Thymus (tissue), 11 donors: ENCODE data around the gene ST6GAL1. TPM values are rescaled to one million over a fixed set of nuclear protein-coding genes. Genes with fewer than 3 reads are reported as not detected.
A peak's percentile ranks its signal among the peaks of the same experiment; 100 is the strongest.

ENCODE experiments used
- DNase-seq, 9 donors: peaks; one replicate each; pipeline ENCODE4 v3.0.0-alpha.2; 2013; ENCODE audit warnings: low spot score in 9 of 9, low read depth in 6 of 9, missing footprints in 1 of 9
- H3K27ac ChIP-seq, 2 donors: one replicate each; pipeline ENCODE4 v1.5.1; 2013; ENCODE audit warnings: control low read depth in 1 of 2, low read depth in 1 of 2, low read length in 1 of 2, mild to moderate bottlenecking in 1 of 2, moderate library complexity in 1 of 2
- H3K27me3 ChIP-seq, 2 donors: one replicate each; pipeline ENCODE4 v1.5.1; 2013; ENCODE audit warnings: low read length in 1 of 2; ENCODE audit not compliant: control insufficient read depth in 2 of 2, insufficient read depth in 1 of 2
- H3K36me3 ChIP-seq, 2 donors: one replicate each; pipeline ENCODE4 v1.5.1; 2013; ENCODE audit warnings: low read length in 1 of 2, mild to moderate bottlenecking in 1 of 2, moderate library complexity in 1 of 2; ENCODE audit not compliant: control insufficient read depth in 2 of 2, insufficient read depth in 2 of 2
- H3K4me1 ChIP-seq, 2 donors: one replicate each; pipeline ENCODE4 v1.5.1; 2013; ENCODE audit warnings: low read length in 2 of 2; ENCODE audit not compliant: control insufficient read depth in 2 of 2, insufficient read depth in 2 of 2
- H3K4me3 ChIP-seq, 2 donors: one replicate each; pipeline ENCODE4 v1.5.1; 2013; ENCODE audit warnings: low read length in 2 of 2, control low read depth in 1 of 2, mild to moderate bottlenecking in 1 of 2
- H3K9me3 ChIP-seq, 2 donors: one replicate each; pipeline ENCODE4 v1.5.1; 2013; ENCODE audit warnings: low read length in 1 of 2, mild to moderate bottlenecking in 1 of 2; ENCODE audit not compliant: control insufficient read depth in 2 of 2, insufficient read depth in 1 of 2
- WGBS: extraction: QIAGEN DNeasy Blood & Tissue Kit; methylation state at CpG from one replicate; pipeline ENCODE4 v1.1.7; 2013; 5-methylcytosine and 5-hydroxymethylcytosine counted together
- polyA plus RNA-seq: library from polyadenylated mRNA; stranded (reverse); fragments of 200-250 nt; gene quantifications from one replicate; pipeline ENCODE4 v1.2.3, GENCODE V29; 2013
- total RNA-seq: library from RNA; stranded (reverse); fragments of 120-200 nt; gene quantifications from one replicate; pipeline ENCODE4 v1.2.4, GENCODE V29; 2013
- donor health status: healthy.

The ST6GAL1 gene
- total and polyA plus RNA-seq, 2 donors, result 37.6 to 39.2 TPM

GRCh38 chr3:186932281-186933181, 2.2 kb downstream of the ST6GAL1 start:
- Histone ChIP-seq H3K4me1 (peaks cover 4 to 28% of the 10 kb centered on the region in 2 donors), H3K27me3 (peaks cover 0 to 10% of the 10 kb centered on the region in 2 donors), H3K4me3 (peak overlapping the region; percentile 72 to 85), H3K9me3 (no peaks in the 10 kb centered on the region), H3K36me3 (peaks cover 0 to 2% of the 10 kb centered on the region in 2 donors), H3K27ac (peak overlapping the region; percentile 53 to 69)
- peak in 2 of 9 donors; percentile 14 to 41 for DNase-seq
- WGBS, result 48% methylated on average over 15 of the region's 15 CpGs

GRCh38 chr3:186933816-186934215, 3.5 kb downstream of the ST6GAL1 start:
- Histone ChIP-seq H3K4me1 (peaks cover 4 to 28% of the 10 kb centered on the region in 2 donors), H3K4me3 (no peak overlapping the region), H3K9me3 (no peaks in the 10 kb centered on the region), H3K27me3 (peaks cover 0 to 10% of the 10 kb centered on the region in 2 donors), H3K36me3 (peaks cover 0 to 2% of the 10 kb centered on the region in 2 donors), H3K27ac (peak overlapping the region in 1 of 2 donors; percentile 39)
- peak in 1 of 9 donors; percentile 23 for DNase-seq
- 89% methylated on average over 4 of the region's 4 CpGs for WGBS

GRCh38 chr3:186935133-186935532, 4.8 kb downstream of the ST6GAL1 start:
- H3K27me3 ChIP-seq, result peaks cover 0 to 4% of the 10 kb centered on the region in 2 donors
- H3K4me3 ChIP-seq, result no peak overlapping the region
- no peak for DNase-seq
- H3K36me3 ChIP-seq, result peaks cover 0 to 2% of the 10 kb centered on the region in 2 donors
- H3K9me3 ChIP-seq, result no peaks in the 10 kb centered on the region
- H3K27ac ChIP-seq, result no peak overlapping the region
- WGBS, result over 99% methylated on average over 6 of the region's 6 CpGs
- H3K4me1 ChIP-seq, result peaks cover 4 to 23% of the 10 kb centered on the region in 2 donors

GRCh38 chr3:186937017-186937875, 6.9 kb downstream of the ST6GAL1 start:
- no peak overlapping the region for H3K4me3 ChIP-seq
- no peak overlapping the region for H3K27ac ChIP-seq
- no peak for DNase-seq
- H3K36me3 ChIP-seq, result peaks cover 0 to 2% of the 10 kb centered on the region in 2 donors
- 86% methylated on average over 10 of the region's 10 CpGs for WGBS
- H3K4me1 ChIP-seq, result peaks cover 2 to 13% of the 10 kb centered on the region in 2 donors
- H3K27me3 ChIP-seq, result no peaks in the 10 kb centered on the region
- H3K9me3 ChIP-seq, result no peaks in the 10 kb centered on the region

GRCh38 chr3:186938716-186939115, 8.4 kb downstream of the ST6GAL1 start:
- no peak overlapping the region for H3K27ac ChIP-seq
- DNase-seq, result no peak
- H3K9me3 ChIP-seq, result no peaks in the 10 kb centered on the region
- no peak overlapping the region for H3K4me3 ChIP-seq
- H3K36me3 ChIP-seq, result peaks cover 0 to 6% of the 10 kb centered on the region in 2 donors
- WGBS, result 95% methylated on average over 6 of the region's 6 CpGs
- no peaks in the 10 kb centered on the region for H3K4me1 ChIP-seq
- no peaks in the 10 kb centered on the region for H3K27me3 ChIP-seq

GRCh38 chr3:186939536-186939935, 9.2 kb downstream of the ST6GAL1 start:
- no peak overlapping the region for H3K4me3 ChIP-seq
- no peaks in the 10 kb centered on the region for H3K9me3 ChIP-seq
- H3K27ac ChIP-seq, result no peak overlapping the region
- no peaks in the 10 kb centered on the region for H3K4me1 ChIP-seq
- DNase-seq, result no peak
- peaks cover 0 to 11% of the 10 kb centered on the region in 2 donors for H3K36me3 ChIP-seq
- no peaks in the 10 kb centered on the region for H3K27me3 ChIP-seq
- WGBS, result over 99% methylated on average over 5 of the region's 5 CpGs

GRCh38 chr3:186940967-186941366, 10.6 kb downstream of the ST6GAL1 start:
- no peak for DNase-seq
- H3K9me3 ChIP-seq, result no peaks in the 10 kb centered on the region
- peaks cover 0 to 9% of the 10 kb centered on the region in 2 donors for H3K36me3 ChIP-seq
- H3K27me3 ChIP-seq, result no peaks in the 10 kb centered on the region
- no peak overlapping the region for H3K4me3 ChIP-seq
- no peak overlapping the region for H3K27ac ChIP-seq
- WGBS, result 91% methylated on average over 4 of the region's 4 CpGs
- H3K4me1 ChIP-seq, result no peaks in the 10 kb centered on the region

GRCh38 chr3:186942168-186942567, 11.8 kb downstream of the ST6GAL1 start:
- WGBS, result 96% methylated on average over 4 of the region's 4 CpGs
- Histone ChIP-seq H3K36me3 (peaks cover 0 to 9% of the 10 kb centered on the region in 2 donors), H3K4me3 (no peak overlapping the region), H3K27ac (no peak overlapping the region), H3K4me1 (peaks cover 0 to 6% of the 10 kb centered on the region in 2 donors), H3K27me3 (no peaks in the 10 kb centered on the region), H3K9me3 (no peaks in the 10 kb centered on the region)
- DNase-seq, result no peak
